ENCODE measurements around the gene GDF2.

GDF2 gene

GRCh38 chr10:47314416-47314970 is 7.8 kb upstream of the GDF2 start:
- no peak for DNase-seq

- DNase-seq = no peak
Measured at GRCh38 chr10:47315421-47315820, 6.8 kb upstream of the GDF2 start.

- no peak for DNase-seq
Measured at GRCh38 chr10:47316131-47316530, 6.1 kb upstream of the GDF2 start.

- DNase-seq = no peak
Measured at GRCh38 chr10:47317251-47317650, 5.0 kb upstream of the GDF2 start.

- DNase-seq = no peak
Measured at GRCh38 chr10:47318706-47319105, 3.5 kb upstream of the GDF2 start.

- no peak for DNase-seq
Measured at GRCh38 chr10:47319784-47320183, 2.5 kb upstream of the GDF2 start.

GRCh38 chr10:47320812-47321211 is 1.4 kb upstream of the GDF2 start:
- no peak for DNase-seq

- DNase-seq = no peak
Measured at GRCh38 chr10:47321521-47322195, 596 bp upstream of the GDF2 start.

- no peak for DNase-seq
Measured at GRCh38 chr10:47323087-47323486, 833 bp downstream of the GDF2 start.

- DNase-seq = no peak
Measured at GRCh38 chr10:47323636-47324296, 1.5 kb downstream of the GDF2 start.

GRCh38 chr10:47325303-47326291 is 3.3 kb downstream of the GDF2 start:
- no peak for DNase-seq

- DNase-seq = no peak
Measured at GRCh38 chr10:47326306-47326926, 4.2 kb downstream of the GDF2 start.

- DNase-seq = no peak
Measured at GRCh38 chr10:47326927-47327330, 4.7 kb downstream of the GDF2 start.

GRCh38 chr10:47329855-47330254 is 7.6 kb downstream of the GDF2 start:
- DNase-seq = no peak

- DNase-seq = no peak
Measured at GRCh38 chr10:47330366-47330765, 8.1 kb downstream of the GDF2 start.

- DNase-seq = no peak
Measured at GRCh38 chr10:47330804-47331203, 8.6 kb downstream of the GDF2 start.

- DNase-seq = no peak
Measured at GRCh38 chr10:47331491-47331890, 9.2 kb downstream of the GDF2 start.

GRCh38 chr10:47331954-47332353 is 9.7 kb downstream of the GDF2 start:
- DNase-seq = no peak

GRCh38 chr10:47332371-47332770 is 10.1 kb downstream of the GDF2 start:
- DNase-seq = no peak

- DNase-seq = no peak
Measured at GRCh38 chr10:47332946-47333345, 10.7 kb downstream of the GDF2 start.

GRCh38 chr10:47333532-47333931 is 11.3 kb downstream of the GDF2 start:
- DNase-seq = no peak

- no peak for DNase-seq
Measured at GRCh38 chr10:47334466-47335295, 12.4 kb downstream of the GDF2 start.

Data from CD4-positive, alpha-beta T cell treated with Interleukin-17A for 1 hour (primary cell).